ENCODE results near the gene CRISP2.
A peak's percentile ranks its signal among the peaks of the same experiment; 100 is the strongest.

GRCh38 chr6:49646130-49646824 is 67.1 kb downstream of the CRISP2 start:
- TF ChIP-seq CHD4 (IDR thresholded peaks at IDR 0.05; ENCODE audit: insufficient read depth, insufficient replicate concordance, low read depth, low read length, poor library complexity, severe bottlenecking) (no peak), SMC3 (conservative IDR thresholded peaks at IDR 0.05; ENCODE audit: insufficient read depth, low read depth, low read length) (0 out of 2 replicates have a peak, but pooled peaks have one; percentile 7), POLR2A (conservative IDR thresholded peaks at IDR 0.05) (no peak; the same call in 1 of the 2 replicates), RNF2 (IDR thresholded peaks at IDR 0.05) (peak; percentile 98), ZBTB33 (CRISPR knock-in tag; IDR thresholded peaks at IDR 0.05) (peak; percentile 24; the same call in 1 of the 2 replicates), ZNF3 (CRISPR knock-in tag; IDR thresholded peaks at IDR 0.05) (0 out of 2 replicates have a peak, but pooled peaks have one; percentile 7), TAF1 (IDR thresholded peaks at IDR 0.05; ENCODE audit: control insufficient read depth, extremely low read depth, insufficient read depth, low read length, severe bottlenecking) (peak; percentile 50), MAX (CRISPR knock-in tag; IDR thresholded peaks at IDR 0.05) (no peak), CTCF (IDR thresholded peaks at IDR 0.05 in 2 of 3, conservative IDR thresholded peaks at IDR 0.05 in 1 of 3; ENCODE audit: insufficient read depth in 2 of 3, low read depth in 1 of 3, low read length in 3 of 3) (no peak)
- TF ChIP-seq, protein P1, sequence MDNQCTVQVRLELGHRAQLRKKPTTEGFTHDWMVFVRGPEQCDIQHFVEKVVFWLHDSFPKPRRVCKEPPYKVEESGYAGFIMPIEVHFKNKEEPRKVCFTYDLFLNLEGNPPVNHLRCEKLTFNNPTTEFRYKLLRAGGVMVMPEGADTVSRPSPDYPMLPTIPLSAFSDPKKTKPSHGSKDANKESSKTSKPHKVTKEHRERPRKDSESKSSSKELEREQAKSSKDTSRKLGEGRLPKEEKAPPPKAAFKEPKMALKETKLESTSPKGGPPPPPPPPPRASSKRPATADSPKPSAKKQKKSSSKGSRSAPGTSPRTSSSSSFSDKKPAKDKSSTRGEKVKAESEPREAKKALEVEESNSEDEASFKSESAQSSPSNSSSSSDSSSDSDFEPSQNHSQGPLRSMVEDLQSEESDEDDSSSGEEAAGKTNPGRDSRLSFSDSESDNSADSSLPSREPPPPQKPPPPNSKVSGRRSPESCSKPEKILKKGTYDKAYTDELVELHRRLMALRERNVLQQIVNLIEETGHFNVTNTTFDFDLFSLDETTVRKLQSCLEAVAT (IDR thresholded peaks at IDR 0.05): peak in 1 of 2 experiments; percentile 49; a peak in 1 of 4 replicates
